ENCODE data around the gene LDAH. TPM values are rescaled to one million over a fixed set of nuclear protein-coding genes. Genes with fewer than 3 reads are reported as not detected.

Gene LDAH
- polyA plus RNA-seq, 1 experiment = 31.4 TPM

DNA sequence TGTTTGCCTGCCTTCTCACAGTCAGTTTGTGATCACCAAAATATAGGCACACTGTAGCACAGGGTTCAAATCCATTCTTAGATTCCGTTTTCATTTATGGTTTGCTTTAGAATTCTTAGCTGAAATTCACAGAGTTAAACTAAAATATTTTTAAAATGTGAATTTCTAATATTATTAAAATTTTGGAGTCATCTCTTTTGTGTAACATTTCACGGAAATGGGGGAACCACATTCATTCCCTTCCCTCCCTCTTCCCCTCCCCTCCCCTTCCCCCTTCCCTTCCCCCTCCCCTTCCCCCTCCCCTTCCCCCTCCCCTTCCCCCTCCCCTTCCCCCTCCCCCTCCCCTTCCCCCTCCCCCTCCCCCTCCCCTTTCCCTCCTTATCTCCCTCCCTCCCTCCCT is 11.4 kb upstream of the LDAH start:
- ChIA-PET CTCF (interaction anchor here (2.7 kb wide), 1 partner anchor 173 kb away, joined by 10 read pairs; no protein-coding TSS in a partner anchor), POLR2A (no interaction called here)
- DNase-seq (ENCODE audit: low read depth, low spot score) = no peak
- Histone ChIP-seq H3K27me3 (ENCODE audit: control insufficient read depth, insufficient read depth, low read length) (no peaks in the 10 kb centered on the region), H3K4me3 (ENCODE audit: low read depth, low read length) (no peak overlapping the region), H3K9me3 (ENCODE audit: control insufficient read depth, insufficient read depth, low read length) (no peaks in the 10 kb centered on the region), H3K27ac (ENCODE audit: low read depth, low read length) (no peak overlapping the region)
- TF ChIP-seq, protein P1, sequence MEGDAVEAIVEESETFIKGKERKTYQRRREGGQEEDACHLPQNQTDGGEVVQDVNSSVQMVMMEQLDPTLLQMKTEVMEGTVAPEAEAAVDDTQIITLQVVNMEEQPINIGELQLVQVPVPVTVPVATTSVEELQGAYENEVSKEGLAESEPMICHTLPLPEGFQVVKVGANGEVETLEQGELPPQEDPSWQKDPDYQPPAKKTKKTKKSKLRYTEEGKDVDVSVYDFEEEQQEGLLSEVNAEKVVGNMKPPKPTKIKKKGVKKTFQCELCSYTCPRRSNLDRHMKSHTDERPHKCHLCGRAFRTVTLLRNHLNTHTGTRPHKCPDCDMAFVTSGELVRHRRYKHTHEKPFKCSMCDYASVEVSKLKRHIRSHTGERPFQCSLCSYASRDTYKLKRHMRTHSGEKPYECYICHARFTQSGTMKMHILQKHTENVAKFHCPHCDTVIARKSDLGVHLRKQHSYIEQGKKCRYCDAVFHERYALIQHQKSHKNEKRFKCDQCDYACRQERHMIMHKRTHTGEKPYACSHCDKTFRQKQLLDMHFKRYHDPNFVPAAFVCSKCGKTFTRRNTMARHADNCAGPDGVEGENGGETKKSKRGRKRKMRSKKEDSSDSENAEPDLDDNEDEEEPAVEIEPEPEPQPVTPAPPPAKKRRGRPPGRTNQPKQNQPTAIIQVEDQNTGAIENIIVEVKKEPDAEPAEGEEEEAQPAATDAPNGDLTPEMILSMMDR (IDR thresholded peaks at IDR 0.05; ENCODE audit: low read depth, low read length) = no peak

DNA sequence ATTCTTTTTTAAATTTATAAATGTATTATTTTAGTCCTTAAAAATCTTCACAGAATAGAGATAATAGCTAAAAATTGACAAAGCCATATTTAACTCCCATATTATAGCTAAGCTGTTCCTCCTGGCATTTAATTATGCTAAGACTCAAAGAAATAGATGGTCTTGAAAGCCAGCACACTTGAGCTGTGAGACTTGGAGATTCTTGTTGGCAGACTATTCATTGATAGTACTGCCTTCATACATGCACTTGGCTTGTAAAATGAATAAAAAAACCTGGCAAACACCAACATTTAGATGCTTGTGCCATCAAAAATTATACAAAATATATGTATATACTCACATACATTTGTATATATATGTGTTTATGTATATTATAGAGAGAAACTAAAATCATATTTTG is 9.7 kb upstream of the LDAH start:
- Histone ChIP-seq H3K27me3 (ENCODE audit: control insufficient read depth, insufficient read depth, low read length) (no peaks in the 10 kb centered on the region), H3K9me3 (ENCODE audit: control insufficient read depth, insufficient read depth, low read length) (no peaks in the 10 kb centered on the region), H3K4me3 (ENCODE audit: low read depth, low read length) (no peak overlapping the region), H3K27ac (ENCODE audit: low read depth, low read length) (no peak overlapping the region)
- DNase-seq (ENCODE audit: low read depth, low spot score) = no peak
- ChIA-PET POLR2A (no interaction called here), CTCF (interaction anchor here (2.7 kb wide), 1 partner anchor 171 kb away, joined by 10 read pairs; no protein-coding TSS in a partner anchor)
- TF ChIP-seq, protein P1 (IDR thresholded peaks at IDR 0.05; ENCODE audit: low read depth, low read length) = no peak

DNA sequence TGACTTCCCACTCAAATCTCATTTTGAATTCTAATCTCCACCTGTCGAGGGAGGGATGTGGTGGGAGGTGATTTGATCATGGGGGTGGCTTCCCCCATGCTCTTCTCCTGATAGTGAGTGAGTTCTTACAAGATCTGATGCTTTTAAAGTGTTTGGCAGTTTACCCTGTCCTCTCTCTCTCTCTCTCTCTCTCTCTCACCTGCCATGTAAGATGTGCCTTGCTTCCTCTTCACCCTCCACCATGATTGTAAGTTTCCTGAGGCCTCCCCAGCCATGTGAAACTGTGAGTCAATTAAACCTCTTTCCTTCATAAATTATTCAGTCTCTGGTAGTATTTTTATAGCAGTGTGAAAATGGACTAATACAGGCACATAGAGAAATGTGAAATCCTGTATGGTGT is 7.0 kb upstream of the LDAH start:
- TF ChIP-seq, protein P1 (IDR thresholded peaks at IDR 0.05; ENCODE audit: low read depth, low read length) = no peak
- H3K9me3 ChIP-seq (ENCODE audit: control insufficient read depth, insufficient read depth, low read length) = no peaks in the 10 kb centered on the region
- no peaks in the 10 kb centered on the region for H3K27me3 ChIP-seq (ENCODE audit: control insufficient read depth, insufficient read depth, low read length)
- ChIA-PET POLR2A (no interaction called here), CTCF (no interaction called here)
- no peak overlapping the region for H3K4me3 ChIP-seq (ENCODE audit: low read depth, low read length)
- no peak overlapping the region for H3K27ac ChIP-seq (ENCODE audit: low read depth, low read length)
- DNase-seq (ENCODE audit: low read depth, low spot score) = no peak

- H3K27ac ChIP-seq (ENCODE audit: low read depth, low read length) = no peak overlapping the region
- POLR2A ChIA-PET = no interaction called here
Measured at GRCh38 chr2:20823917-20824316, 1.0 kb upstream of the LDAH start.

DNA sequence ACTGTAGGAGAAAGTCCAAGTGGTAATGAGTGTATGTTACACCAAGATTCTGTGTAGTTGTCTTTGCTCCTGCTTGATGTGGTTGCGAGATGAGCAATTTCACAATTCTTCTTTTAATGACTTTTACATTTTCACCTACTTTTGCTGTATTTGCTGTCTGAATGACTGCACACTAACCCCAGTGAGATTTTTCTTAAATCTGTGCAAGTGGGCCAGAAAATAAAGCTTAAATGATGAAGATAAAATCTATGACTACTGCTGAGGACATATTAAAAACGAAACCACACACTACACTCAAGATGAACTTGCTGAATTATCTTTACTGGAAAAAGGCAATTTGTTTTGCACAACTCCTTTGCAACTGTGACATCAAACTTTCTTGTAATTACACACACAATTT is 4.1 kb downstream of the LDAH start:
- TF ChIP-seq, protein P1 (IDR thresholded peaks at IDR 0.05; ENCODE audit: low read depth, low read length) = no peak
- CTCF ChIA-PET = interaction anchor here (1.1 kb wide), 1 partner anchor 22 kb away, joined by 3 read pairs; no protein-coding TSS in a partner anchor

More at GRCh38 chr2:20823917-20824316, 1.0 kb upstream of the LDAH start:
- CTCF ChIA-PET = interaction anchor here (0.6 to 2.7 kb wide), 6 partner anchors 42 to 384 kb away, joined by 3 to 12 read pairs (median 5); no protein-coding TSS in a partner anchor
- TF ChIP-seq, protein P1 (IDR thresholded peaks at IDR 0.05; ENCODE audit: low read depth, low read length) = no peak
- no peak for DNase-seq (ENCODE audit: low read depth, low spot score)
- no peak overlapping the region for H3K4me3 ChIP-seq (ENCODE audit: low read depth, low read length)
- H3K27me3 ChIP-seq (ENCODE audit: control insufficient read depth, insufficient read depth, low read length) = no peaks in the 10 kb centered on the region
- no peaks in the 10 kb centered on the region; the same call in 1 of the 2 replicates for H3K9me3 ChIP-seq (ENCODE audit: control insufficient read depth, insufficient read depth, low read length)

More for the DNA sequence above, 4.1 kb downstream of the LDAH start:
- H3K9me3 ChIP-seq (ENCODE audit: control insufficient read depth, insufficient read depth, low read length) = no peaks in the 10 kb centered on the region; the same call in 1 of the 2 replicates
- no peaks in the 10 kb centered on the region for H3K27me3 ChIP-seq (ENCODE audit: control insufficient read depth, insufficient read depth, low read length)
- DNase-seq (ENCODE audit: low read depth, low spot score) = no peak
- POLR2A ChIA-PET = no interaction called here
- no peak overlapping the region for H3K27ac ChIP-seq (ENCODE audit: low read depth, low read length)
- no peak overlapping the region for H3K4me3 ChIP-seq (ENCODE audit: low read depth, low read length)
